Astrocyte of the cerebellum (primary cell): ENCODE results near the gene AK1.
"Not testable (repeated sequence)": the region's sequence is repeated elsewhere in the genome, so short reads cannot be mapped to it uniquely, and the experiment has no call there.

Source experiments
- DNase-seq: peaks from one replicate; pipeline ENCODE4 v3.0.0-alpha.2; 2011; ENCODE audit warnings: low read depth
- H3K4me3 ChIP-seq: 2 replicates; pipeline ENCODE4 v1.5.1; 2011; ENCODE audit warnings: mild to moderate bottlenecking, low read depth, low read length, moderate library complexity
- in situ Hi-C: cut with HindIII; loops from 2 replicates; pipeline ENCODE4 v1.10.0; 2017; ENCODE audit warnings: low sequenced_read_pairs
- TF ChIP-seq, protein P1 (sequence below): IDR thresholded peaks from 2 replicates; pipeline ENCODE4 v1.5.1; 2012; ENCODE audit warnings: low read length, low read depth, moderate library complexity, mild to moderate bottlenecking; ENCODE audit errors: missing control alignments

The AK1 gene

DNA sequence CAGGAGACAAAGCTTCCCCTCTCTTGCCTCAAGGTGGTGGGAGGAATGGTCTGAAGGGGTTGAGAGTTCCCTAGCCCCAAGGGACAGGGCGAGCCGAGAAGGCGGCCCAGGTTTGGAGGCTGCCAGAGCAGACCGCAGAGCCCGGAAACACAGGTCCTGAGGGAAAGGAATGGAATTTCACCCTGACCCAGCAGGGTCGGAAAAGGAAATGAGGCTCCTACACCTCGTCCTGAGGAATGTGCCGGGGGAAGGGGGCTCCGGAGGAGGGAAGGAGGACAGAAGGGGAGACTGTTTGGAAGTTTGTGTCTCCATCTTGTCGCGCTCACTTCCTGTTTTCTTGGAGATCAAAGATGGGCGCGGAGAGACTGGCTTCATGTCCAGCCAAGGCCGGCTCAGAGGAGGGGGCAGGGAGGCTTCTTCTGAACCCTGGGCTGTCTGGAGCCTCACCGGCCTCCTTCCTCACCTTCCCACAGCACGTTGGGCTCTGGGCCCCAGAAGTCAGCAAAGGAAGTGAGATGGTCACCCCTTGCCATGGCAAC is 32.6 kb downstream of the AK1 start:
- no peak for DNase-seq
- H3K4me3 ChIP-seq, result no peak overlapping the region
- in situ Hi-C loops, result no loop called here
- TF ChIP-seq, protein P1, sequence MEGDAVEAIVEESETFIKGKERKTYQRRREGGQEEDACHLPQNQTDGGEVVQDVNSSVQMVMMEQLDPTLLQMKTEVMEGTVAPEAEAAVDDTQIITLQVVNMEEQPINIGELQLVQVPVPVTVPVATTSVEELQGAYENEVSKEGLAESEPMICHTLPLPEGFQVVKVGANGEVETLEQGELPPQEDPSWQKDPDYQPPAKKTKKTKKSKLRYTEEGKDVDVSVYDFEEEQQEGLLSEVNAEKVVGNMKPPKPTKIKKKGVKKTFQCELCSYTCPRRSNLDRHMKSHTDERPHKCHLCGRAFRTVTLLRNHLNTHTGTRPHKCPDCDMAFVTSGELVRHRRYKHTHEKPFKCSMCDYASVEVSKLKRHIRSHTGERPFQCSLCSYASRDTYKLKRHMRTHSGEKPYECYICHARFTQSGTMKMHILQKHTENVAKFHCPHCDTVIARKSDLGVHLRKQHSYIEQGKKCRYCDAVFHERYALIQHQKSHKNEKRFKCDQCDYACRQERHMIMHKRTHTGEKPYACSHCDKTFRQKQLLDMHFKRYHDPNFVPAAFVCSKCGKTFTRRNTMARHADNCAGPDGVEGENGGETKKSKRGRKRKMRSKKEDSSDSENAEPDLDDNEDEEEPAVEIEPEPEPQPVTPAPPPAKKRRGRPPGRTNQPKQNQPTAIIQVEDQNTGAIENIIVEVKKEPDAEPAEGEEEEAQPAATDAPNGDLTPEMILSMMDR, result no peak

DNA sequence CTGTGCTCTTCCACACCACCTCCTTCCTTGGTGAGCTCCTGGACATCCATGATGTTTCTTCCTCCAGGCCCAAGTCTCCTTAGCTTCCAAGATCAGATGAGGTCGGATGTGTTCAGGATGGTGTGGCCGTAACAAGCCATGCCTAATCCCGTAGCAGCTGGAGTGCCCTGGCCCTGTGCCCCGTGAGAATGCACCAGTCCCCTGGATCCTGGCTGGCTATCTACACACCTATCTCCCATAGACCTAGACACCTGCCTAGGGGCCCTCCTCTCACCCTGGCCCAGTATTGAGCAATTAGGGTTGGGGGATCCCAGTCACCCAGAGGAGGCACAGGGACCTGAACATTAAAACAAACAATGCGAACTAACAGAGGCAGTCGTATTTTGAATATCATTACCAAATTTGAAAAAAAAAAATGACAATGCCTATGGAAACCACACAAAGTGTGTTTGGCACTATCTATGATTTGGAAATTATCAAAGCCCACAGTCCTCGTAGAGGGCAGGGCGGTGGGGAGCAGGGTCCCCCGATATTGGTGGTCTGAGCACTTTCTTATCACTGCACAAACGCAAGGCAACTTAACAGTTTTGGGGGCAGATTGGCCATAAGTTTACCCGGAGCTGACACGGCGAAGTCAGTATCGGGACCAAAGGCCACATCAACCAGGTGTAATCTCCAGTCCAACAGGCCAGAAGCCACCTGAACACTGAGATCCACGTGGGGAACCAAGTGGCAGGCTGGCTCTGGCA is 36.2 kb downstream of the AK1 start:
- DNase-seq, result no peak
- TF ChIP-seq, protein P1, result no peak

DNA sequence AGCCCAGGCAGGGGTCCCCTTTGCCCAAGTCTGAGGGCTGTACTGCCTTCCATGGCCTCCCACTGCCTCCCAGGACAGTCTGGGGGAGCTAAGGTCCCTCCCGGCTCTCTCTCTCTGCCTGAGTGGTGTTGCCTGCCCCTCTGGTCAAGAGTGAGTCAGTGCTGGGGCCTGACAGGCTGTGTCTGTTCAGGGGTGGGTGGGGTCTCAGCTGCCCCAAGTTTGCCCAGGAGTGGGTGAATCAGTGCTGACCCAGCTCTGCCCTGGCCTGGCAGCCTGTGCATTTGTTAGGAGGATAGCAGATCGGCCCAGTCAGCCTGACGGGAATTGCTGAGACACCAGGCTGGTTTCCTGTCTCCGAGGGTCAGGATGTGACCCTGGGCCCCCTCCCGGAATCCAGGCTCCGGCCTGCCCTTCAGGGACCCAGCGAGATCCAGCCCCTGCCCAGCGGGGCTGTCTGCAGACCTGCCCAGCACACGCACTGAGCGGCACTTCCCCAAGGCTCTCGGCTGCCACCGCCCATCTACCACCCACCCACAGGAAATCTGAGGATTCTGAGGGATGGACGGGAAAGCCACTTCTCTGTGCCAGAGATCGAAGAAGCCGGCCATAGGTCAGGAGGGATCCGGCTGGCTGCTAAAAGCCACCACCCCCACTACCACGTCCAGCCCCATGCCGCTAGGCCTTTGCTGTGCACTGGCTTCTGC is 38.9 kb downstream of the AK1 start:
- in situ Hi-C loops, result no loop called here
- no peak for DNase-seq
- H3K4me3 ChIP-seq, result no peak overlapping the region
- TF ChIP-seq, protein P1, result no peak

More for the DNA sequence above, 36.2 kb downstream of the AK1 start:
- no peak overlapping the region for H3K4me3 ChIP-seq
- in situ Hi-C loops, result no loop called here

DNA sequence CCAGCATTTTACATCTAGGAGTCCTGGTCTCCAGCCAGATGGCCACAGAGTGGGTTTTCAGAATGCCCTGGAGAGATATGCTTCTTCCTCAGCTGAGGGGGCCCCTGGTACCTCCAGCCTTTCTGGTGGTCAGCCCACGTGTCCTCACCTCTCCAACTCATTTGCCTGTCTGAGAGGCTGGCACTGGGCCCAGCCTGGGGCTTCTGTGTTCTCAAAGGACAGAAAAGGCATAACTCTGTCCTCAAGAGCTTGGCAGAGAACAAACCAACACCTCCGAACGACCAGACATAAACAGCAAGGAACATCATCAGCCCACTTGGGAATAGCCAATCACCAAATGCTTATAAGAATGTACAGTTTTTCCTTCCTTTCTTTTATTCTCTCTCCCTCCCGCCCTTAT is 40.1 kb downstream of the AK1 start:
- DNase-seq, result no peak
- in situ Hi-C loops, result no loop called here
- TF ChIP-seq, protein P1, result no peak

DNA sequence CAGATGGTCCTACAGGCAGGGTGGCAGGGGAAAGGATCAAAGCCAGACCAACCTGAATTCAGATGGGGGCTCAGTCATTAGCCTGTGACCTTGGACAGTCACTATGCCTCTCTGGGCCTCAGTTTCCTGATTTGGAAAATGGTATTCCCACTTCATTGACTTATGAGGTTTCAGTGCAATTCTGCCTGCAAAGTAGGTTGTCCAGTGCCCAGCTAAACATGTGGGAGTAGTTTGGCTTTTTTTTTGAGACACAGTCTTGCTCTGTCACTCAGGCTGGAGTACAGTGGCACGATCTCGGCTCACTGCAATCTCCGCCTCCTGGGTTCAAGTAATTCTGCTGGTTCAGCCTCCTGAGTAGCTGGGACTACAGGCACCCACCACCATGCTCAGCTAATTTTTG is 40.9 kb downstream of the AK1 start:
- DNase-seq, H3K4me3 ChIP-seq, in situ Hi-C loops: not testable (repeated sequence)

More for the DNA sequence above, 40.1 kb downstream of the AK1 start:
- H3K4me3 ChIP-seq, result no peak overlapping the region

DNA sequence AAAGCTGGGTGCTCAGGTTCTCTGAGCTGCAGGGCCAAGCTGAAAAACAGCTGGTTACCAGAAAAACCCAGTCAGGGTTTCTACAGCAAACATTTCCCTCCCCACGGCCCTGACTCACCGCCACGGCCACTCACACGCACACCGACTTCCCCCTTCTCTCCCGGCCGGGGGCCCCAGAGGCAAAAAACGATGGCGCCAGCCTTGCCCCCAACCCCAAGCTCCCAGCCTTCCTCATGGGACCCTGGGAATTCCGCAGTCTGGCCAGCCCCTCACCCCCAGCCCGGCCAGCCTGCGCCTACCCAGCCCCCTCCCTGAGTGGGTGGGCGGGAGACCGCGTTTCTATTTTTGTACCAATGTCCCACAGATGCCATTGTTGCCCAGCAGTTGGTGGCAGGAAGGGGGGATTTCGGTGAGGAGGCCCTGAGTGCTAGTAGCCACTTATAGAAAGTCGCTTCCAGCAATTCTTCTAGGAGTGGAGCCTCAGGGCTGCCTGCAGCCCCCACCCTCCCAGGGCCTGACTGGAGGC is 41.4 kb downstream of the AK1 start:
- in situ Hi-C loops, result no loop called here
- no peak for DNase-seq
- no peak overlapping the region for H3K4me3 ChIP-seq
- TF ChIP-seq, protein P1, result no peak

DNA sequence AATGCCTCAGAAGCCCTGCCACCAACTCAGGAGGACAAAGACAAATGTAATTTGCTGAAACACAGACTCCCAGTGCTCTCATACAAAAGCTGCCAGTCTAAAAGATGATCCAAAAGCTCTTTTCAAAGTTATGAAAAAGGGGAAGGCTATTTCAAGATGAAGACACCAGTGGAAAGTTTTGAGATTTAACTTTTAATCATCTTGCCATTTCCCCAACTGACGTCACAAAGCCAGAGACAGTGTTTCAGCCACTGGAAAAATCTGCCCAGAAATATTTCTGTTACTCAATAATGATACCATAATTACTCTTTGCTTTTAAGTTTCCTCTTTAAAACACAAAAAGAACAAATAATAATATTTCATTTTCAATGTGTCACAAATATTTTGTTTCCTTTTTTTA is 43.9 kb downstream of the AK1 start:
- H3K4me3 ChIP-seq, result no peak overlapping the region
- in situ Hi-C loops, result no loop called here
- TF ChIP-seq, protein P1, result no peak
- DNase-seq, result no peak
